ENCODE data around the gene MRPL55.

The MRPL55 gene

DNA sequence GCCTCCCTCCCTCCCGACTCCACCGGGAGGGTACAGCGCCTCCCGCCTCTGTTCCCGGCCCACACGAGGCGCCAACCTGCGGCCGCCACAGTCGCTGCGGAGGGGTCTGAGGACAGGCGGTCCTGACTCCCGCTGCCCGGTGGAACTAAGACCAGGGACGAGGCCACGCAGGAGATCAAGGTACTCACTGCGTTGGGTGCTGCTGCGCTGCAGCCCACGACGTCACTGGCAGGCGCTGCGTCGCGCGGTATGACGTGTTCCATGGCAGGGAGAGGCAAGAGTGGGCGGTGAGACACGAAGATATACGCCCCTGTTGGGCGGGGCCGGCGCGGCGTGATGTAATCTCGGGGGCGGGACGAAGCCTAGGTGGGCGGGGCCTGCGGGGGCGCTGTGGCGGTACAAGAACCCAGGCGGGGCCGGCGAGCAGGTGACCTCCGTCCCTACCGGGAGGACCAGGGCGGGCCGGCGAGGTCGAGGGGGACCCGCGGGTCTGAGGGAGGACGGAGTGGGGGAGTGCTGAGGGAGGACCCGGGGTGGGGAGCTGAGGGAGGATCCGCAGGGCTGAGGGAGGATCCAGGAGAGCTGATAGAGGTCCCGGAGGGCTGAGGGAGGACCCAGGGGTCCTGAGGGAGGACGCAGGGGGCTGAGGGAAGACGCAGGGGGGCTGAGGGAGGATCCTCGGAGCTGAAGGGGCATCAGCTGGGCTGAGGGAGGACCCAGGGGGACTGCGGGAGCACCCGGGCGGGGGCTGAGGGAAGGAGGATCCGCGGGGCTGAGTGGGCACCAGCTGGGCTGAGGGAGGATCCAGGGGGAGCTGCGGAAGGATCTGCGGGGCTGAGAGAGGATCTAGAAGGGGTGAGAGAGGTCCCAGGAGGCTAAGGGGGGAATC is at the start of gene MRPL55:
MRPL55 (minus strand) TSS at position 227 of the 889 bp plus-strand sequence. CDS start 1,039 bp downstream, outside the sequence.
- peak; percentile 98 for DNase-seq (ENCODE audit: low spot score)

DNA sequence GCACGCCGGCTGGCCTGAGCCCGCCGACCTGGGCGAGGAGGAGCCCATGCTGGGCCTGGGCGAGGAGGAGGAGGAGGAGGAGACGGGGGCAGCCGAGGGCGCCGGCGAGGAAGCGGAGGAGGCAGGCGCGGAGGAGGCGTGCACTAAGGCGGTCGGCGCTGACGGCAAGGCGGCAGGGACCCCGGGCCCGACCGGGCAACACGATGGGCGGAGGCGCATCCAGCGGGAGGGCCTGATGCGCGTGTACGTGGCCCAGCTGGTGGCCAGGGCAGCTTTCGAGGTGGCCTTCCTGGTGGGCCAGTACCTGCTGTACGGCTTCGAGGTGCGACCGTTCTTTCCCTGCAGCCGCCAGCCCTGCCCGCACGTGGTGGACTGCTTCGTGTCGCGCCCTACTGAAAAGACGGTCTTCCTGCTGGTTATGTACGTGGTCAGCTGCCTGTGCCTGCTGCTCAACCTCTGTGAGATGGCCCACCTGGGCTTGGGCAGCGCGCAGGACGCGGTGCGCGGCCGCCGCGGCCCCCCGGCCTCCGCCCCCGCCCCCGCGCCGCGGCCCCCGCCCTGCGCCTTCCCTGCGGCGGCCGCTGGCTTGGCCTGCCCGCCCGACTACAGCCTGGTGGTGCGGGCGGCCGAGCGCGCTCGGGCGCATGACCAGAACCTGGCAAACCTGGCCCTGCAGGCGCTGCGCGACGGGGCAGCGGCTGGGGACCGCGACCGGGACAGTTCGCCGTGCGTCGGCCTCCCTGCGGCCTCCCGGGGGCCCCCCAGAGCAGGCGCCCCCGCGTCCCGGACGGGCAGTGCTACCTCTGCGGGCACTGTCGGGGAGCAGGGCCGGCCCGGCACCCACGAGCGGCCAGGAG is 49.3 kb upstream of the MRPL55 start:
- no peak for DNase-seq (ENCODE audit: low spot score)

DNA sequence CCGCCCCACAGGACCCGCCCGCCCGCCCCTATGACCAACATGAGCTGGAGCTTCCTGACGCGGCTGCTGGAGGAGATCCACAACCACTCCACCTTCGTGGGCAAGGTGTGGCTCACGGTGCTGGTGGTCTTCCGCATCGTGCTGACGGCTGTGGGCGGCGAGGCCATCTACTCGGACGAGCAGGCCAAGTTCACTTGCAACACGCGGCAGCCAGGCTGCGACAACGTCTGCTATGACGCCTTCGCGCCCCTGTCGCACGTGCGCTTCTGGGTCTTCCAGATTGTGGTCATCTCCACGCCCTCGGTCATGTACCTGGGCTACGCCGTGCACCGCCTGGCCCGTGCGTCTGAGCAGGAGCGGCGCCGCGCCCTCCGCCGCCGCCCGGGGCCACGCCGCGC is 48.6 kb upstream of the MRPL55 start:
- DNase-seq (ENCODE audit: low spot score) = no peak

DNA sequence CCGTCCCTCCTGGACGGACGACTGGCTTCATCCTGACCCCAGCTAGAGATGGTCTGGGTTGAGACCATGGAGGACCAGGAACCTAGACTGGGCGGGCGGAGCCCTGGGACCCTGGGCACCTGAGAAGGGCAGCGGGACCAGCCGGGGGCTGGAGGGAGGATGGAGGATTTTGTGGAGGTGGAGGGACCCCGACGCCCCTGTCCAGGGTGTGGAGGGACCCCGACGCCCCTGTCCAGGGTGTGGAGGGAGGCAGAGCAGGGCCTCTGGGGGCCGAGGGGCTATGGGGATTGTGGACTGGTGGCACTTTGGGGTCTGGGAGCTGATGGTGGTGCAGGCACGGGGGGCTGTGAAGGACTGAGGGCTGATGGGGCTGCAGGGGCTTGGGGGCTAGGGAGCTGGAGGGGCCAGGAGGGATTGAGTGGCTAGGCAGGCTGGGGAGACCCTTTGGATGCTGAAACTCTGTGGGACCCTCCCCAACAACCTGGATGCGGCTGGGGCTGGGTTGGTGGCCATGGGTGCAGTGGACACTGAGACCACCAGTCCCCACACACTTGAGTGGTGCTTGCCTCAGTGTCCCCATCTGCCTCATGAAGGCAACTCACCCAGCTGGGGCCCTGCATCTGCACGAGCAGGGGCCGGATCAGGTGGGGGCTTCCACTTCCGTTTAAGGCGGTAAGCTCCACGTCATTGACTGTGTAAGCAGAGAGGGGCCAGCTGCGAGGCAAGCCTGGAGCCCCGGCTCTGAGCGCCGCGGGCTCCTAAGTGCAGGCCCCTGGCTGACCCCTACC is 48.0 kb upstream of the MRPL55 start:
- no peak for DNase-seq (ENCODE audit: low spot score)

DNA sequence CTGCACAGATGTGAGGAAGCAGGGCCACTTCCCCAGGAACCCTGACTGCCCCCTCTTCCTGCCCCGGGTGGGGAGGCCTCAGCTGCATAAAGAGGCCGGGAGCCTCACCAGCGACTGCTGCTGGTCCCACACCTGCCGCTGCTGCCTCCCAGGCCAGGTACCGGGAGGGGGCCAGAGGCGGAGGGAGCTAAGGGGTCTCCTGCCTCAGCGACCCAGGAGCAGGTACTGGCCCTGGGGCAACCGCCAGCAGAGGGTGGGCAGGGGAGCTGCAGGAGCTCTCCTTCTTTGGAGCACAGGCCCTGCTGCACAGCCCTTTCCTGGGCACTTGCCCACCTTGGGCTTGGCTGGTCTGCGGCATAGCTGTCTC is 47.4 kb upstream of the MRPL55 start:
- no peak for DNase-seq (ENCODE audit: low spot score)

- no peak for DNase-seq (ENCODE audit: low spot score)
These were observed 46.8 kb upstream of the MRPL55 start for GRCh38 chr1:228155596-228156514.

DNA sequence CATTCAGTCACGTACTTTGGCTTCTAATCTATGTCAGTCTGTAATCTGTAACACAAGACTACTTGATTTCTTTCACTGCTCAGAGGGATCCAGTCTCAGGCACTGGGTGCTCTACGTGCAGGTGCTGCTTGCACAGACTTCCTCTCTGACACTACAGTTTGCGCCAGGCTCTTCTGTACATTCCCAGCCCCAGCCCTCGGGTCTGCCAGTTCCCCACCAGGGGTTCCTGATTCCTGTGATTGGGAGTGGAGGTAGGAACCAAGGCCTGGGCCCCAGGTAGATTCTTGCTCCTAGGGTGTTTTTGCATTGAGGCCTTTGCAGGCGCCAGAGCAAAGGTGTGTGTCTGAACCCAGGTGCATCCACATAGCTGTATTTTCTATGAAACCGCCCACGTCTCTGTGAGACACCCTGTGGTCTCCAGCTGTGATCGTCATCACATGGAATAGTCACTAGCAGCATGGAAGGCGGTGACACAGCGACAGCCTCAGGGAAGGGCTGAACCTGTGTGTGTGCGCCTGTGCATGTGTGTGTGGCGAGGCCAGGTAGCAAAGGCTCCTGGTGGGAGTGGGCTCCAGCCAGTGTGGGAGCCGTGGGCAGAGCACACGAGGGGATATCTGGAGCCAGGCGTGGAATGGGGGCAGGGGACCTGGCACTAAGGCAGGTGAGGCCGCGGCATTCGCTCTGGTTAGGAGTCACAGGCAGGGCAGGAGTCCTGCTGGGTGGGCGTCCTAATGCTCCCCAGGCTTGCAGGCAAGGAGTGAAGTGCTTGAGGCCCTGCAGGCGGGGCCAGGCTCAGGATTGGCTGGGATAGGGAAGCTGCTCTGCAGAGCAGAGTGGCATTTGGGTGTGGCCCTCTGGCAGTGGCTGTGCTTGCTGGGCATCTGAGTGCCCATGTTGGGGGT is 45.8 kb upstream of the MRPL55 start:
- DNase-seq (ENCODE audit: low spot score) = no peak

DNA sequence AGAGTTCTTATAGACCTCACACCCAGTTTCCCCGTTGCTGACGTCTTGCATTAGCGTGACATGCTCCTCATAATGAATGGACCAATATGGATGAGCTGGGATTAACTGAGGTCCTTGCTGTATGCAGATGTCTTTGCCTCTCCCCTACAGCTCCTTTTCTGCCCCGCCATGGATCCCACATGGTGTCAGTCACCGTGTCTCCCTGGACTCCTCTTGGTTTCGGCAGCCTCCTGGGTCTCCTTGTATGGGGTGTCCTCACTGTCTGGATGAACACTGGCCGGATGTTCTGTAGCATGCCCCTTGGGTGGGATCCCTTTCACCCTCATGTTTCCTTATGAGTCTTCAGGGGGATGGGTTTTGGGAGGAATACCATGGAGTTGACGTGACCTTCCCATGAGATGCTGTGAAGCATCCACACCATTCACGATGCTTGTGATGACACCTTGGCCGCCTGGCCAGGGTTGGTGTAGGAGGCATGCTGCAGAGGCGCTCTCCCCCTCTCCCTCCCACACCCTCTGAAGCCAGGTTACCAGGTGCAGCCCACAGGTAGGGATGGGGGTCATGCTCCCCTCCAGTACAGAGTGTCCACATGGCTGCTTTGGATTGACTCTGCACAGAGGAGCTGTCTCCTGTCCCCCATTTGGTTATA is 45.0 kb upstream of the MRPL55 start:
- no peak for DNase-seq (ENCODE audit: low spot score)

DNA sequence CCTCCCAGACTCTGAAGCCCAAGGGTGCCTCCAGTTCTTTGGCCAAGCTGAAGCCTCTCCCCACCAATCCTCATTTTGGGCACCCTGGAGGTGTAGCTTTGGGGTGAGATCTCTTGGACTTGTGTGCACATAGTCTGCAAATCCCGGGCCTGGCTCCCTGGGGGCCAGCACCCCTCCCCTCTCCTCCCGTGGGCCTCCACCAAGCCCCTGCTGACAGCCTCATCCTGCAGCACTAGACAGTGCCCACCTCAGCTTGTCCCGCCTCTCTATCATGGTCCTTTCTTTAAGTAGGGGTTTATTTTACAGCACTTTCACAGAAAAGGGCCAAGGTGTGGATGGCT is 43.8 kb upstream of the MRPL55 start:
- no peak for DNase-seq (ENCODE audit: low spot score)

GRCh38 chr1:228152097-228152917 is 43.2 kb upstream of the MRPL55 start:
- no peak for DNase-seq (ENCODE audit: low spot score)

DNA sequence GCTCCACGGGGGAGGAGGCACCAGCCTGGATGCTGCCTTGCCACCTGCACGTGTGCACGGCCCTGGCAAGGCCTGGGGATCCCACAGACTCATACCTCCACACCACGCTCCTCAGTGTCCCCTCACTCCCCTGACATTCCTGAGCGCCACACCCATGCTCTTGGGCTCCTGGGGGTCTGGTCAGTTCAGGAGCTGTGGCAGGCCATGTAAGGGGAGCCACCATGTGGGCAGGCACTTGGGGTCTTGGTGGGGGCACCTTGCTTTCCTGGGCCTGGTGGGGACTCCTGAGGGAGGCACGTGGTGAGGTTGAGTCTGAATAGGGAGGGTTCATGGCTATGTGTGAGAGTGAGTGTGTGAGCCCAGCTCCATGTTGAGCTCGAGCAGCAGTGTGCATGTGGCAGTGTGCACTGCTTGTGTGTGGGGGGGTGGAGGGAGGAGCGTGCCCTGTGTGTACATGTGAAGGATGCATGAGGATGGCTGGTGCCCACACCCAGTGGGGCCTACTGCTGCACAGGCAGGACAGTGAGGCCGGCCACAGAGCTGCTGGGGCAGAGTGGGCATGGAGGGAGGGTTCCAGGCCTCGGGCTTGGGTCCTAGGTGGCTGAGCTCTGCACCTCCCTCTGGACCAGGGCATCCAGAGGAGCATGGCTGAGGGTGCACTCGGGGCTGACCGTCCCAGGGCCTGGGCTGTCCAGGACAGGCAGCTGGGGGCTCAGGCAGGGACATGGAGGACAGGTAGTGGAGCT is 42.3 kb upstream of the MRPL55 start:
- no peak for DNase-seq (ENCODE audit: low spot score)

DNA sequence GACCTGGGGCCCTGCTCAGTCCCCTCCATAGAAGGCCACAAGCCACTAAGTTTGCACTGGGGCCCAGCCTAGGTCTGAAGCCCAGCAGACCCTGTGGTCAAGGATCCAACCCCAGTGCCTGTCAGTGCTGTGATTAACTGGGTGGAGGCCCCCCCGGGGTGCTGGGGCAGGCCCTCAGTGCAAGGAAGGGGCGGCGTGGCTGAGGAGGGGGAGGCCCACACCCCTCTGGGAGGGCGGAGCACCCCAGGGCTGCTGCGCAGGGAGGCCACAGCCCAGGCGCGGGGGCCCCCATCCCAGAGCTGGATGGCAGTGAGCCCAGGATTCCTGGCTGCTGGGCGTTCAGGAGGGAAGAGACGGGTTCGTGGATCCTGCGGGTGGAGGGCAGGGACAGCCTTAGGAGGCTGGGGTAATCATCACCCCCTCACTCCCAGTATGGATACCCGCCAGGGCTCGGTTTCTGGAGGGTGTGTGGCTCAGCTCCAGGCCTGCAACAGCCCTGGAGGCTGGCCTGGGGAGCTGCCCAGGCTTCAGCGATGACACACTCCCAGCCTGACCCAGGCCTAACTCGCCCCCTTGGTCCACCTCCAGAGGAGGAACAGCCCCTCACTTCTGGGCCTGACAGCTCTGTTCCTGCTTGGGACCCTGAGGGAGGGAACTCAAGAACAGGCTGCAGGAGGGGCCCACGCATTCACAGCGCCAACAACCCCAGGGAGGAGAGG is 41.5 kb upstream of the MRPL55 start:
- peak; percentile 70 for DNase-seq (ENCODE audit: low spot score)

DNA sequence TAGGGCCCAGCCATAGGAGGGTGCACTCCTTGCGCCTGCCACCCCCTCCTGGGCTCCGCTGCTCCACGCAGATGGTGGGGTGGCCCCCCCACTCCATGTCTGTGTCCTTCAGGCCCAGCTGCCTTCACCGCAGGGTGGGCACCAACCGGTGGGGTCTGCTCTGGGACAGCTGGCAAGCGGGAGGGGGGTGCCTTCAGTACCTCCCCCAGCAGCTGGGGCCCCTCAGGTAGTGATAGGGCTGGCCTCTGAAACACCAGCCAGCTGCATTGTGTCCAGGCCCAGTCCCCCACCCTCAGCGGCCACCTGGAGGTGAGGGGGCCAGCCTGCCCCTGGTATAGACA is 41.0 kb upstream of the MRPL55 start:
- DNase-seq (ENCODE audit: low spot score) = no peak

- peak; percentile 64 for DNase-seq (ENCODE audit: low spot score)
These were observed 40.5 kb upstream of the MRPL55 start, which contains the start of gene GJC2 for GRCh38 chr1:228149406-228150119. GJC2 (plus strand) TSS chr1:228149930; CDS start chr1:228157759, 7,829 bp downstream.

DNA sequence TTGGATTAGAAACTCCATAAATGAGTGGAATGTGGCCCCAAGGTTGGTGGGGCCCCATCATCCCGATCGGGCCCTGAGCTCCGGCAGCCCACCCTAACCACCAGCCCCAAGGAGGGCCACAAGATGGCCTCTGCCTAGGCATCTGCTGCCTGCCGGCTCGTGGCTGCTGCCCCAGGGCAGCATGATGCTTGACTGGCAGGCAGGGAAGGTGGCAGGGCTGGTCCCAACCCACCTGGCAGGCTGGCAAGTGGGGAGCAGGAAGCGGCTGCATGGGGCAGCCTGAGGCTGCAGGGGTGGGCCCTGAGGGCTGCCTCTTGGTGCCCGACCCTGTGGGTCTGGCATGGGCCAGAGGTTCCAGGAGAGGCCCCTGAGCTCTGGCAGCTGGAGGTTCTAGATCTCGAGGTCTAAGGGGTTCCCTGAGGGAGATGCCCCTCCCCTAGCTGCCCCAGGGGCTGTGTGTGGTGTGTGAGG is 39.9 kb upstream of the MRPL55 start:
- no peak for DNase-seq (ENCODE audit: low spot score)

DNA sequence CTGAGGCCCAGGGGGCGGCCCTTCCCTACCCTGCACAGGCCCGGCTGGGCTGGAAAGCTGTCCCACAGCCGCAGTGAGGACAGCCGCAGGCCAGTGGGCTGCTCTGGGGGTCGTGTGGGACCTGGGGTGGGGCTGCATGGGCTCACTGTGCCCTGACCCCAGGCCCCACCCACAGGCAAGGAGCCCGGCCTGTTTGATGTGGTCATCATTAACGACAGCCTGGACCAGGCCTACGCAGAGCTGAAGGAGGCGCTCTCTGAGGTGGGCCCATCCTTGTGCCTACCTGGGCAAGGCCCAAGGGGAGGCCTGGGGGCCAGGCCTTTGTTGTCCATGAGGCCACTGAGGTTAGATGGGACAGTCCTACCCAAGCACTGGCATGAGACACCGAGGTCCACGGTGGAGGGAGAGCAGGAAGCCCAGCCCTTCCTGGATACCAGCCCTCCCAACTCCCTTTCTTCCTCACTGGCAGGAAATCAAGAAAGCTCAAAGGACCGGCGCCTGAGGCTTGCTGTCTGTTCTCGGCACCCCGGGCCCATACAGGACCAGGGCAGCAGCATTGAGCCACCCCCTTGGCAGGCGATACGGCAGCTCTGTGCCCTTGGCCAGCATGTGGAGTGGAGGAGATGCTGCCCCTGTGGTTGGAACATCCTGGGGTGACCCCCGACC is 39.2 kb upstream of the MRPL55 start:
- peak; percentile 38 for DNase-seq (ENCODE audit: low spot score)
